ENCODE results near the gene LGALS1. TPM values are rescaled to one million over a fixed set of nuclear protein-coding genes. Genes with fewer than 3 reads are reported as not detected.

LGALS1 gene
- polyA plus RNA-seq, 1 of the 3 experiments (the other 2 are of a cell fraction) = 12,045 TPM

DNA sequence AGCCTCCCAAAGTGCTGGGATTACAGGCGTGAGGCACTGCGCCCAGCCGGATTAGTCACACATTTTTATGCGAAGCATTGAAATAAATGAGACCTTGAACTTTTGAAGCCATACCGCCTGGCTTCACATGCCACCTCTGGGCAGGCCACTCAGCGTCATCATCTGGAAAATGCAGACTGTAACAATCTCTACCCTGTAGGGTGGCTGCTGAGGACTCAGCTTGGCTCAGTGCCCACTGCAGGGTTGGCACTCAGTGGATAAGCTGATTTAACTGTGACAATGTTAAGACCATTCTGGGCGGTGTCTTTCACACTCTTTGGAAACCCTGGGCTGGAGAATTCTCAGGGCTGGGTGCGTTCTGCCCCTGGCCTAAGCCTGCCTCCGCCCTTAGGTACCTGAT is 27.5 kb upstream of the LGALS1 start:
- 0 out of 2 replicates have a peak, but pooled peaks cover 4% of the 10 kb centered on the region for H4K20me1 ChIP-seq (ENCODE audit: insufficient read depth)
- no peak overlapping the region for H3K27ac ChIP-seq (ENCODE audit: low read depth in 2 of 2, low read length in 1 of 2)
- H3K4me1 ChIP-seq (ENCODE audit: control insufficient read depth in 1 of 2, insufficient read depth in 2 of 2, low read depth in 1 of 2, low read length in 1 of 2) = peaks cover 0 to 6% of the 10 kb centered on the region in 2 experiments; a peak in 1 of 4 replicates
- no peak overlapping the region for H3K4me3 ChIP-seq (ENCODE audit: low read depth in 2 of 2, low read length in 1 of 2)
- H3K9me2 ChIP-seq = no peaks in the 10 kb centered on the region
- H3K79me2 ChIP-seq (ENCODE audit: insufficient read depth) = no peaks in the 10 kb centered on the region
- H3K27me3 ChIP-seq (ENCODE audit: insufficient read depth) = no peaks in the 10 kb centered on the region
- H2AFZ ChIP-seq (ENCODE audit: low read depth) = no peak overlapping the region
- no peak overlapping the region for H3K4me2 ChIP-seq
- no peaks in the 10 kb centered on the region for H3F3A ChIP-seq (replicated peaks; ENCODE audit: insufficient read depth)
- no peak overlapping the region for H3K9ac ChIP-seq
- TF ChIP-seq NRF1 (IDR thresholded peaks at IDR 0.05; ENCODE audit: low read depth, low read length) (no peak), FOXM1 (IDR thresholded peaks at IDR 0.05; ENCODE audit: low read depth) (no peak), ELF1 (IDR thresholded peaks at IDR 0.05) (no peak), JUND (IDR thresholded peaks at IDR 0.05) (no peak), MEF2A (IDR thresholded peaks at IDR 0.05; ENCODE audit: borderline replicate concordance, low read depth) (no peak), FOSL2 (IDR thresholded peaks at IDR 0.05; ENCODE audit: borderline replicate concordance, low read depth) (no peak), GABPA (IDR thresholded peaks at IDR 0.05; ENCODE audit: low read depth) (no peak)
- TF ChIP-seq, protein P1, sequence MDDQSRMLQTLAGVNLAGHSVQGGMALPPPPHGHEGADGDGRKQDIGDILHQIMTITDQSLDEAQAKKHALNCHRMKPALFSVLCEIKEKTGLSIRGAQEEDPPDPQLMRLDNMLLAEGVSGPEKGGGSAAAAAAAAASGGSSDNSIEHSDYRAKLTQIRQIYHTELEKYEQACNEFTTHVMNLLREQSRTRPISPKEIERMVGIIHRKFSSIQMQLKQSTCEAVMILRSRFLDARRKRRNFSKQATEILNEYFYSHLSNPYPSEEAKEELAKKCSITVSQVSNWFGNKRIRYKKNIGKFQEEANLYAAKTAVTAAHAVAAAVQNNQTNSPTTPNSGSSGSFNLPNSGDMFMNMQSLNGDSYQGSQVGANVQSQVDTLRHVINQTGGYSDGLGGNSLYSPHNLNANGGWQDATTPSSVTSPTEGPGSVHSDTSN (IDR thresholded peaks at IDR 0.05) = no peak
- TF ChIP-seq, protein P2, sequence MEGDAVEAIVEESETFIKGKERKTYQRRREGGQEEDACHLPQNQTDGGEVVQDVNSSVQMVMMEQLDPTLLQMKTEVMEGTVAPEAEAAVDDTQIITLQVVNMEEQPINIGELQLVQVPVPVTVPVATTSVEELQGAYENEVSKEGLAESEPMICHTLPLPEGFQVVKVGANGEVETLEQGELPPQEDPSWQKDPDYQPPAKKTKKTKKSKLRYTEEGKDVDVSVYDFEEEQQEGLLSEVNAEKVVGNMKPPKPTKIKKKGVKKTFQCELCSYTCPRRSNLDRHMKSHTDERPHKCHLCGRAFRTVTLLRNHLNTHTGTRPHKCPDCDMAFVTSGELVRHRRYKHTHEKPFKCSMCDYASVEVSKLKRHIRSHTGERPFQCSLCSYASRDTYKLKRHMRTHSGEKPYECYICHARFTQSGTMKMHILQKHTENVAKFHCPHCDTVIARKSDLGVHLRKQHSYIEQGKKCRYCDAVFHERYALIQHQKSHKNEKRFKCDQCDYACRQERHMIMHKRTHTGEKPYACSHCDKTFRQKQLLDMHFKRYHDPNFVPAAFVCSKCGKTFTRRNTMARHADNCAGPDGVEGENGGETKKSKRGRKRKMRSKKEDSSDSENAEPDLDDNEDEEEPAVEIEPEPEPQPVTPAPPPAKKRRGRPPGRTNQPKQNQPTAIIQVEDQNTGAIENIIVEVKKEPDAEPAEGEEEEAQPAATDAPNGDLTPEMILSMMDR (IDR thresholded peaks at IDR 0.05) = no peak
- TF ChIP-seq, protein P3, sequence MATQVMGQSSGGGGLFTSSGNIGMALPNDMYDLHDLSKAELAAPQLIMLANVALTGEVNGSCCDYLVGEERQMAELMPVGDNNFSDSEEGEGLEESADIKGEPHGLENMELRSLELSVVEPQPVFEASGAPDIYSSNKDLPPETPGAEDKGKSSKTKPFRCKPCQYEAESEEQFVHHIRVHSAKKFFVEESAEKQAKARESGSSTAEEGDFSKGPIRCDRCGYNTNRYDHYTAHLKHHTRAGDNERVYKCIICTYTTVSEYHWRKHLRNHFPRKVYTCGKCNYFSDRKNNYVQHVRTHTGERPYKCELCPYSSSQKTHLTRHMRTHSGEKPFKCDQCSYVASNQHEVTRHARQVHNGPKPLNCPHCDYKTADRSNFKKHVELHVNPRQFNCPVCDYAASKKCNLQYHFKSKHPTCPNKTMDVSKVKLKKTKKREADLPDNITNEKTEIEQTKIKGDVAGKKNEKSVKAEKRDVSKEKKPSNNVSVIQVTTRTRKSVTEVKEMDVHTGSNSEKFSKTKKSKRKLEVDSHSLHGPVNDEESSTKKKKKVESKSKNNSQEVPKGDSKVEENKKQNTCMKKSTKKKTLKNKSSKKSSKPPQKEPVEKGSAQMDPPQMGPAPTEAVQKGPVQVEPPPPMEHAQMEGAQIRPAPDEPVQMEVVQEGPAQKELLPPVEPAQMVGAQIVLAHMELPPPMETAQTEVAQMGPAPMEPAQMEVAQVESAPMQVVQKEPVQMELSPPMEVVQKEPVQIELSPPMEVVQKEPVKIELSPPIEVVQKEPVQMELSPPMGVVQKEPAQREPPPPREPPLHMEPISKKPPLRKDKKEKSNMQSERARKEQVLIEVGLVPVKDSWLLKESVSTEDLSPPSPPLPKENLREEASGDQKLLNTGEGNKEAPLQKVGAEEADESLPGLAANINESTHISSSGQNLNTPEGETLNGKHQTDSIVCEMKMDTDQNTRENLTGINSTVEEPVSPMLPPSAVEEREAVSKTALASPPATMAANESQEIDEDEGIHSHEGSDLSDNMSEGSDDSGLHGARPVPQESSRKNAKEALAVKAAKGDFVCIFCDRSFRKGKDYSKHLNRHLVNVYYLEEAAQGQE (IDR thresholded peaks at IDR 0.05; ENCODE audit: low read depth, low read length) = no peak
- TF ChIP-seq, protein P4, sequence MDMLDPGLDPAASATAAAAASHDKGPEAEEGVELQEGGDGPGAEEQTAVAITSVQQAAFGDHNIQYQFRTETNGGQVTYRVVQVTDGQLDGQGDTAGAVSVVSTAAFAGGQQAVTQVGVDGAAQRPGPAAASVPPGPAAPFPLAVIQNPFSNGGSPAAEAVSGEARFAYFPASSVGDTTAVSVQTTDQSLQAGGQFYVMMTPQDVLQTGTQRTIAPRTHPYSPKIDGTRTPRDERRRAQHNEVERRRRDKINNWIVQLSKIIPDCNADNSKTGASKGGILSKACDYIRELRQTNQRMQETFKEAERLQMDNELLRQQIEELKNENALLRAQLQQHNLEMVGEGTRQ (IDR thresholded peaks at IDR 0.05; ENCODE audit: borderline replicate concordance, low read depth, low read length) = no peak
- ChIA-PET POLR2A (no interaction called here), CTCF (interaction anchor here (1.4 to 44.3 kb wide), 3 partner anchors 14 to 41 kb away, joined by 6 to 898 read pairs (median 898); partner anchors contain the start of genes LGALS1, NOL12, PDXP and SH3BP1)
- WGBS (ENCODE audit: low lambda C conversion rate) = 93% methylated on average over 3 of the region's 9 CpGs
- H3K36me3 ChIP-seq (replicated peaks in 1 of 2; ENCODE audit: control insufficient read depth in 1 of 2, insufficient read depth in 2 of 2, low read length in 1 of 2) = peaks cover 9 to 14% of the 10 kb centered on the region in 2 experiments
- DNase-seq = peak; percentile 50
- H3K9me3 ChIP-seq = no peaks in the 10 kb centered on the region
